Measurements from ENCODE around the gene LOXL1. TPM values are rescaled to one million over a fixed set of nuclear protein-coding genes. Genes with fewer than 3 reads are reported as not detected.

The LOXL1 gene
- total and polyA plus RNA-seq, 2 of the 13 experiments (the other 11 are each of a cell fraction or from before 2014, with no cell fraction given): 0.51 to 1.3 TPM

- peaks cover 9% of the 10 kb centered on the region for H3K4me1 ChIP-seq (ENCODE audit: insufficient read depth, low read length)
- intact Hi-C loops (cut with micrococcal nuclease; ENCODE audit: unreplicated experiment): loop anchor here (1.0 kb wide), 1 partner anchor 13 kb away; no protein-coding TSS in a partner anchor
- BruUV-seq (replicated peaks): no TSS peak
Measured at GRCh38 chr15:73951601-73952000, 25.3 kb downstream of the LOXL1 start.

GRCh38 chr15:73952171-73952912, 26.1 kb downstream of the LOXL1 start:
- ATAC-seq: no peak
- intact Hi-C loops (cut with micrococcal nuclease; ENCODE audit: unreplicated experiment): no loop called here
- Histone ChIP-seq H3K4me3 (replicated peaks in 1 of 3; ENCODE audit: insufficient read depth in 1 of 3, low read depth in 2 of 3, low read length in 3 of 3) (no peak overlapping the region), H3K9ac (ENCODE audit: insufficient read depth, low read depth, low read length) (no peak overlapping the region), H3K27me3 (ENCODE audit: control insufficient read depth in 1 of 2, insufficient read depth in 2 of 2, low read length in 2 of 2) (peaks cover 2 to 31% of the 10 kb centered on the region in 2 experiments; a peak in 4 of 5 replicates), H3K9me3 (ENCODE audit: low read length) (no peaks in the 10 kb centered on the region), H2AFZ (ENCODE audit: low read length) (no peak overlapping the region), H3K36me3 (replicated peaks in 1 of 2; ENCODE audit: control insufficient read depth in 1 of 2, insufficient read depth in 2 of 2, low read length in 2 of 2) (no peaks in the 10 kb centered on the region), H3K27ac (ENCODE audit: extremely low read length, insufficient read depth, low read length) (no peak overlapping the region), H3K4me2 (ENCODE audit: low read depth, low read length) (no peak overlapping the region), H4K20me1 (ENCODE audit: insufficient read depth, low read length) (no peaks in the 10 kb centered on the region), H3K4me1 (ENCODE audit: insufficient read depth, low read length) (peaks cover 9% of the 10 kb centered on the region), H3K79me2 (ENCODE audit: insufficient read depth, low read length) (no peaks in the 10 kb centered on the region)
- no peak for FAIRE-seq
- TF ChIP-seq ZNF503 (CRISPR knock-in tag; IDR thresholded peaks at IDR 0.05) (no peak), ASH2L (IDR thresholded peaks at IDR 0.05; ENCODE audit: insufficient read length, low read depth, low read length) (no peak), ZKSCAN8 (CRISPR knock-in tag; IDR thresholded peaks at IDR 0.05; ENCODE audit: borderline replicate concordance) (no peak)
- WGBS (ENCODE audit: low lambda C conversion rate): 47% methylated on average over 14 of the region's 21 CpGs
- no TSS peak for BruUV-seq (replicated peaks)
- in situ Hi-C loops (cut with HindIII; ENCODE audit: extremely low pct_ligation_motif_present, low pct_unique_long_range_greater_than_20kb): no loop called here
- ChIA-PET POLR2A (no interaction called here), CTCF (ENCODE audit: low intra/inter-chr PET ratio, low total read pairs) (interaction anchor here (2.1 kb wide), 1 partner anchor 12 kb away, joined by 41 read pairs; no protein-coding TSS in a partner anchor)
- no peak for DNase-seq (ENCODE audit: low spot score)

More at GRCh38 chr15:73951601-73952000, 25.3 kb downstream of the LOXL1 start:
- Histone ChIP-seq H3K36me3 (replicated peaks in 1 of 2; ENCODE audit: control insufficient read depth in 1 of 2, insufficient read depth in 2 of 2, low read length in 2 of 2) (no peaks in the 10 kb centered on the region), H3K9me3 (ENCODE audit: low read length) (no peaks in the 10 kb centered on the region), H2AFZ (ENCODE audit: low read length) (no peak overlapping the region), H3K9ac (ENCODE audit: insufficient read depth, low read depth, low read length) (peak overlapping the region; percentile 39; the same call in 1 of the 2 replicates), H3K4me2 (ENCODE audit: low read depth, low read length) (peak overlapping the region; percentile 61), H3K27ac (ENCODE audit: extremely low read length, insufficient read depth, low read length) (no peak overlapping the region), H4K20me1 (ENCODE audit: insufficient read depth, low read length) (no peaks in the 10 kb centered on the region), H3K27me3 (ENCODE audit: control insufficient read depth in 1 of 2, insufficient read depth in 2 of 2, low read length in 2 of 2) (peaks cover 2 to 28% of the 10 kb centered on the region in 2 experiments; a peak in 4 of 5 replicates), H3K79me2 (ENCODE audit: insufficient read depth, low read length) (no peaks in the 10 kb centered on the region), H3K4me3 (replicated peaks in 1 of 3; ENCODE audit: insufficient read depth in 1 of 3, low read depth in 2 of 3, low read length in 3 of 3) (peak overlapping the region in 1 of 3 experiments; percentile 20; a peak in 2 of 6 replicates)
- WGBS (ENCODE audit: low lambda C conversion rate): 52% methylated on average over 11 of the region's 13 CpGs
- no peak for FAIRE-seq
- TF ChIP-seq ONECUT2 (CRISPR knock-in tag; IDR thresholded peaks at IDR 0.05) (no peak), ZNF782 (CRISPR knock-in tag; IDR thresholded peaks at IDR 0.05; ENCODE audit: borderline replicate concordance) (no peak), ZNF232 (CRISPR knock-in tag; IDR thresholded peaks at IDR 0.05; ENCODE audit: borderline replicate concordance) (0 out of 2 replicates have a peak, but pooled peaks have one; percentile 2), SRSF1 (optimal IDR thresholded peaks at IDR 0.05; ENCODE audit: low read depth, low read length) (no peak)
- ChIA-PET POLR2A (interaction anchor here (0.6 kb wide), 1 partner anchor 21 kb away, joined by 3 read pairs; no protein-coding TSS in a partner anchor), CTCF (ENCODE audit: low intra/inter-chr PET ratio, low total read pairs) (interaction anchor here (1.1 to 2.1 kb wide), 2 partner anchors 9 to 12 kb away, joined by 3 to 41 read pairs; no protein-coding TSS in a partner anchor)
- in situ Hi-C loops (cut with HindIII; ENCODE audit: extremely low pct_ligation_motif_present, low pct_unique_long_range_greater_than_20kb): no loop called here
- no peak for DNase-seq (ENCODE audit: low spot score)
- peak; percentile 43 for ATAC-seq
